Panc1 (cell line): ENCODE results near the gene BABAM2.

Experiments
- TF ChIP-seq, protein P1 (sequence below): fragments of 450-650 bp; IDR thresholded peaks from 2 replicates; pipeline ENCODE4 v1.5.1; 2017; ENCODE audit warnings: mild to moderate bottlenecking
- TF ChIP-seq, protein P2 (sequence below), 2 experiments: IDR thresholded peaks; 2 replicates each; pipeline ENCODE4 v1.6.1; 2011 to 2012; ENCODE audit warnings: low read depth in 2 of 2, control low read depth in 1 of 2, low read length in 1 of 2, mild to moderate bottlenecking in 1 of 2, moderate library complexity in 1 of 2; ENCODE audit not compliant: insufficient read depth in 1 of 2

DNA sequence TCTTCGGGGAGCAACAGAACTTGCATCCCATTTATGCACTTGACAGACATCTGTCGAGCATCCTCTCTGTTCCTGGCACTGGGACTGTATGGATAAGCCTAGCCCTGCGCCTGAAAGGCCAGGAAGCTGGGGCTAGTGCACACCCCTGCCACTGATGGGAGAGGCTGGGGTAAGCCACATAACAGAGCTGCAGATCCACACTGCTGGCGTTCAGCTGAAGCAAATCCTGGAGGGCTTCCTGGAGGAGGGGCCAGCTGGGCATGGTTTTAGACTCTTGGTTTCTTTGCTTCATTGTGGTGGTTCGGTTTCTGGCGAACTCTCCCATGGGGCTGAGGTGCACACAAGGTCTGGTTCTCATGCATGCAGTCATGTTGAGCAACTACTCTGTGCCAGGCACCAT lies 456.7 kb downstream of the BABAM2 start:
- TF ChIP-seq, protein P1, sequence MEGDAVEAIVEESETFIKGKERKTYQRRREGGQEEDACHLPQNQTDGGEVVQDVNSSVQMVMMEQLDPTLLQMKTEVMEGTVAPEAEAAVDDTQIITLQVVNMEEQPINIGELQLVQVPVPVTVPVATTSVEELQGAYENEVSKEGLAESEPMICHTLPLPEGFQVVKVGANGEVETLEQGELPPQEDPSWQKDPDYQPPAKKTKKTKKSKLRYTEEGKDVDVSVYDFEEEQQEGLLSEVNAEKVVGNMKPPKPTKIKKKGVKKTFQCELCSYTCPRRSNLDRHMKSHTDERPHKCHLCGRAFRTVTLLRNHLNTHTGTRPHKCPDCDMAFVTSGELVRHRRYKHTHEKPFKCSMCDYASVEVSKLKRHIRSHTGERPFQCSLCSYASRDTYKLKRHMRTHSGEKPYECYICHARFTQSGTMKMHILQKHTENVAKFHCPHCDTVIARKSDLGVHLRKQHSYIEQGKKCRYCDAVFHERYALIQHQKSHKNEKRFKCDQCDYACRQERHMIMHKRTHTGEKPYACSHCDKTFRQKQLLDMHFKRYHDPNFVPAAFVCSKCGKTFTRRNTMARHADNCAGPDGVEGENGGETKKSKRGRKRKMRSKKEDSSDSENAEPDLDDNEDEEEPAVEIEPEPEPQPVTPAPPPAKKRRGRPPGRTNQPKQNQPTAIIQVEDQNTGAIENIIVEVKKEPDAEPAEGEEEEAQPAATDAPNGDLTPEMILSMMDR = no peak
- TF ChIP-seq, protein P2, sequence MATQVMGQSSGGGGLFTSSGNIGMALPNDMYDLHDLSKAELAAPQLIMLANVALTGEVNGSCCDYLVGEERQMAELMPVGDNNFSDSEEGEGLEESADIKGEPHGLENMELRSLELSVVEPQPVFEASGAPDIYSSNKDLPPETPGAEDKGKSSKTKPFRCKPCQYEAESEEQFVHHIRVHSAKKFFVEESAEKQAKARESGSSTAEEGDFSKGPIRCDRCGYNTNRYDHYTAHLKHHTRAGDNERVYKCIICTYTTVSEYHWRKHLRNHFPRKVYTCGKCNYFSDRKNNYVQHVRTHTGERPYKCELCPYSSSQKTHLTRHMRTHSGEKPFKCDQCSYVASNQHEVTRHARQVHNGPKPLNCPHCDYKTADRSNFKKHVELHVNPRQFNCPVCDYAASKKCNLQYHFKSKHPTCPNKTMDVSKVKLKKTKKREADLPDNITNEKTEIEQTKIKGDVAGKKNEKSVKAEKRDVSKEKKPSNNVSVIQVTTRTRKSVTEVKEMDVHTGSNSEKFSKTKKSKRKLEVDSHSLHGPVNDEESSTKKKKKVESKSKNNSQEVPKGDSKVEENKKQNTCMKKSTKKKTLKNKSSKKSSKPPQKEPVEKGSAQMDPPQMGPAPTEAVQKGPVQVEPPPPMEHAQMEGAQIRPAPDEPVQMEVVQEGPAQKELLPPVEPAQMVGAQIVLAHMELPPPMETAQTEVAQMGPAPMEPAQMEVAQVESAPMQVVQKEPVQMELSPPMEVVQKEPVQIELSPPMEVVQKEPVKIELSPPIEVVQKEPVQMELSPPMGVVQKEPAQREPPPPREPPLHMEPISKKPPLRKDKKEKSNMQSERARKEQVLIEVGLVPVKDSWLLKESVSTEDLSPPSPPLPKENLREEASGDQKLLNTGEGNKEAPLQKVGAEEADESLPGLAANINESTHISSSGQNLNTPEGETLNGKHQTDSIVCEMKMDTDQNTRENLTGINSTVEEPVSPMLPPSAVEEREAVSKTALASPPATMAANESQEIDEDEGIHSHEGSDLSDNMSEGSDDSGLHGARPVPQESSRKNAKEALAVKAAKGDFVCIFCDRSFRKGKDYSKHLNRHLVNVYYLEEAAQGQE (IDR thresholded peaks at IDR 0.05; ENCODE audit: insufficient read depth in 1 of 2, low read depth in 2 of 2, low read length in 1 of 2) = no peak
